ENCODE measurements around the gene IVL. TPM values are rescaled to one million over a fixed set of nuclear protein-coding genes. Genes with fewer than 3 reads are reported as not detected.

The IVL gene
- total RNA-seq, 1 experiment from 2014 or later: not detected

GRCh38 chr1:152880907-152881306, 27.4 kb upstream of the IVL start:
- no peaks in the 10 kb centered on the region for H3K36me3 ChIP-seq (replicated peaks; ENCODE audit: control insufficient read depth, insufficient read depth, low read length)
- H3K27me3 ChIP-seq (ENCODE audit: control insufficient read depth, insufficient read depth, low read length): no peaks in the 10 kb centered on the region
- no peak overlapping the region for H3K4me3 ChIP-seq (ENCODE audit: insufficient read depth, low read depth, low read length)
- DNase-seq: no peak

- no peak for DNase-seq
- H3K4me3 ChIP-seq (ENCODE audit: insufficient read depth, low read depth, low read length): no peak overlapping the region
- H3K36me3 ChIP-seq (replicated peaks; ENCODE audit: control insufficient read depth, insufficient read depth, low read length): no peaks in the 10 kb centered on the region
- H3K27me3 ChIP-seq (ENCODE audit: control insufficient read depth, insufficient read depth, low read length): no peaks in the 10 kb centered on the region
Measured at GRCh38 chr1:152884085-152884484, 24.3 kb upstream of the IVL start.

DNA sequence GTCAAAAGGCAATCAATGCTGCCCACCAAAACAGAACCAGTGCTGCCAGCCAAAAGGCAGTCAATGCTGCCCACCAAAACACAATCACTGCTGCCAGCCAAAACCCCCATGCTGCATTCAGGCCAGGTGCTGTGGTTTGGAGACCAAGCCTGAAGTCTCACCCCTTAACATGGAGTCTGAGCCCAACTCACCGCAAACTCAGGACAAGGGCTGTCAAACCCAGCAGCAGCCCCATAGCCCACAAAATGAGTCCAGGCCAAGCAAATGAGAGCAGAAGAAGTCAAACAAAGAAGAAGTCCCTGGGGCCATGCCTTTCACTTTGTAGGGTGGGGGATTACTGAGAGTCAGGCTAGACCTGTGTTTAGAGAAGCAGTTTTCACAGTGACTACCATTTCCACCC, 23.8 kb upstream of the IVL start:
- H3K36me3 ChIP-seq (replicated peaks; ENCODE audit: control insufficient read depth, insufficient read depth, low read length): no peaks in the 10 kb centered on the region
- DNase-seq: no peak
- no peak overlapping the region for H3K4me3 ChIP-seq (ENCODE audit: insufficient read depth, low read depth, low read length)
- no peaks in the 10 kb centered on the region for H3K27me3 ChIP-seq (ENCODE audit: control insufficient read depth, insufficient read depth, low read length)

DNA sequence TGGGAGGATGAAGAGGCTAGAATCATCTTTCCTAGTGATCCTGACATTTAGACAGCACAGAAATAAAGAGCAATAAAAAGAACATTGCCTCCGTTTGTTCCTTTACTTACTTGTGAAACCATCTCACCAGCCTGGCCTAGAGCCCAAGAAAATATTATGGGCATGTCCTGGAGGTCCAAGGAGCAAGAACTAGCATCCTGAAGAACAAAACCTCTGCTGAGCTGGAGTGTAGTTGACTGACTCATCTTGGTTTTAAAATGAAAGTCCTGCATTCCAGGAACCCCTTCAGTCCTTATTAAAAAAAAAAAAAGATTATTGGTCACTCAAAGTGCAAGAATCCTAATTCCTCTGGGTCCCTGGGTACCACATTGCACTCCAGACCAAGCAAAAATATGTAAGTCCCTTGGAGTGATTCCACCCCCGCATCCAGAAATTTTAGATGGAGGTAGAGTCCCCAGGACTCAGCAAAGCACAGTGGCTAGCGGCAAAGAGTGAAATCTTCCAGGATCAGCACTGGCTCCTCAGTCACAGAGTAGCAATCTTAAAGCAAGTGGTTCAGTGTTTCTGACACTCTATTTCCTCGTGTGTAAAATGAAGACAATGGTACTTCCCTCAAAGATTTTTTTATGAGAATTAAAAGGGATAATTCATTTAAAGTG, 23.3 kb upstream of the IVL start:
- no peaks in the 10 kb centered on the region for H3K36me3 ChIP-seq (replicated peaks; ENCODE audit: control insufficient read depth, insufficient read depth, low read length)
- no peak for DNase-seq

GRCh38 chr1:152886085-152886484, 22.3 kb upstream of the IVL start:
- DNase-seq: no peak
- Histone ChIP-seq H3K4me3 (ENCODE audit: insufficient read depth, low read depth, low read length) (no peak overlapping the region), H3K27me3 (ENCODE audit: control insufficient read depth, insufficient read depth, low read length) (no peaks in the 10 kb centered on the region), H3K36me3 (replicated peaks; ENCODE audit: control insufficient read depth, insufficient read depth, low read length) (no peaks in the 10 kb centered on the region)

More for the DNA sequence above, 23.3 kb upstream of the IVL start:
- Histone ChIP-seq H3K4me3 (ENCODE audit: insufficient read depth, low read depth, low read length) (no peak overlapping the region), H3K27me3 (ENCODE audit: control insufficient read depth, insufficient read depth, low read length) (no peaks in the 10 kb centered on the region)

- Histone ChIP-seq H3K36me3 (replicated peaks; ENCODE audit: control insufficient read depth, insufficient read depth, low read length) (no peaks in the 10 kb centered on the region), H3K27me3 (ENCODE audit: control insufficient read depth, insufficient read depth, low read length) (no peaks in the 10 kb centered on the region), H3K4me3 (ENCODE audit: insufficient read depth, low read depth, low read length) (no peak overlapping the region)
- DNase-seq: no peak
Measured at GRCh38 chr1:152886758-152887409, 21.5 kb upstream of the IVL start.

DNA sequence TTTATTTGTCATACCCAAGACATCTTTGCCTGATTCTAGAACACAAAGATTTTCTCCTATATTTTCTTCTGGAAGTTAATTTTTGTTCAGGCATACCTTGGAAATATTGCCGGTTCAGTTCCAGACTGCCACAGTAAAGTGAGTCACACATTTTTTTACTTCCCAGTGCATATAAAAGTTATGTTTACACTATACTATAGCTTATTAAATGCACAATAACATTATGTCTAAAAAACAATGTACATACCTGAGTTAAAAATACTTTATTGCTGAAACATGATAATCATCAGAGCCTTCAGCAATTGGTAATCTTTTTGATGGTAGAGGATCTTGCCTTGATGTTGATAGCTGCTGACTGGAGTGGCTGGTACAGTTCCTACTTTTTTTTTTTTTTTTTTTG, 20.2 kb upstream of the IVL start:
- Histone ChIP-seq H3K4me3 (ENCODE audit: insufficient read depth, low read depth, low read length) (no peak overlapping the region), H3K36me3 (replicated peaks; ENCODE audit: control insufficient read depth, insufficient read depth, low read length) (no peaks in the 10 kb centered on the region), H3K27me3 (ENCODE audit: control insufficient read depth, insufficient read depth, low read length) (no peaks in the 10 kb centered on the region)
- no peak for DNase-seq

GRCh38 chr1:152899027-152899426, 9.3 kb upstream of the IVL start:
- no peaks in the 10 kb centered on the region for H3K27me3 ChIP-seq (ENCODE audit: control insufficient read depth, insufficient read depth, low read length)

GRCh38 chr1:152899883-152900282, 8.5 kb upstream of the IVL start:
- no peaks in the 10 kb centered on the region for H3K27me3 ChIP-seq (ENCODE audit: control insufficient read depth, insufficient read depth, low read length)
- H3K36me3 ChIP-seq (replicated peaks; ENCODE audit: control insufficient read depth, insufficient read depth, low read length): no peaks in the 10 kb centered on the region
- no peak overlapping the region for H3K4me3 ChIP-seq (ENCODE audit: insufficient read depth, low read depth, low read length)
- DNase-seq: no peak

More at GRCh38 chr1:152899027-152899426, 9.3 kb upstream of the IVL start:
- no peak overlapping the region for H3K4me3 ChIP-seq (ENCODE audit: insufficient read depth, low read depth, low read length)
- DNase-seq: no peak
- no peaks in the 10 kb centered on the region for H3K36me3 ChIP-seq (replicated peaks; ENCODE audit: control insufficient read depth, insufficient read depth, low read length)

- Histone ChIP-seq H3K36me3 (replicated peaks; ENCODE audit: control insufficient read depth, insufficient read depth, low read length) (no peaks in the 10 kb centered on the region), H3K27me3 (ENCODE audit: control insufficient read depth, insufficient read depth, low read length) (no peaks in the 10 kb centered on the region), H3K4me3 (ENCODE audit: insufficient read depth, low read depth, low read length) (no peak overlapping the region)
- no peak for DNase-seq
Measured at GRCh38 chr1:152901631-152902030, 6.7 kb upstream of the IVL start.

- no peak overlapping the region for H3K4me3 ChIP-seq (ENCODE audit: insufficient read depth, low read depth, low read length)
- no peaks in the 10 kb centered on the region for H3K27me3 ChIP-seq (ENCODE audit: control insufficient read depth, insufficient read depth, low read length)
- DNase-seq: no peak
- no peaks in the 10 kb centered on the region for H3K36me3 ChIP-seq (replicated peaks; ENCODE audit: control insufficient read depth, insufficient read depth, low read length)
Measured at GRCh38 chr1:152902636-152903035, 5.7 kb upstream of the IVL start.

- DNase-seq: no peak
- no peak overlapping the region for H3K4me3 ChIP-seq (ENCODE audit: insufficient read depth, low read depth, low read length)
Measured at GRCh38 chr1:152904688-152905440, 3.5 kb upstream of the IVL start.

GRCh38 chr1:152906023-152906565, 2.3 kb upstream of the IVL start:
- no peaks in the 10 kb centered on the region for H3K27me3 ChIP-seq (ENCODE audit: control insufficient read depth, insufficient read depth, low read length)
- H3K4me3 ChIP-seq (ENCODE audit: insufficient read depth, low read depth, low read length): no peak overlapping the region
- DNase-seq: no peak
- no peaks in the 10 kb centered on the region for H3K36me3 ChIP-seq (replicated peaks; ENCODE audit: control insufficient read depth, insufficient read depth, low read length)

More at GRCh38 chr1:152904688-152905440, 3.5 kb upstream of the IVL start:
- Histone ChIP-seq H3K27me3 (ENCODE audit: control insufficient read depth, insufficient read depth, low read length) (no peaks in the 10 kb centered on the region), H3K36me3 (replicated peaks; ENCODE audit: control insufficient read depth, insufficient read depth, low read length) (no peaks in the 10 kb centered on the region)

DNA sequence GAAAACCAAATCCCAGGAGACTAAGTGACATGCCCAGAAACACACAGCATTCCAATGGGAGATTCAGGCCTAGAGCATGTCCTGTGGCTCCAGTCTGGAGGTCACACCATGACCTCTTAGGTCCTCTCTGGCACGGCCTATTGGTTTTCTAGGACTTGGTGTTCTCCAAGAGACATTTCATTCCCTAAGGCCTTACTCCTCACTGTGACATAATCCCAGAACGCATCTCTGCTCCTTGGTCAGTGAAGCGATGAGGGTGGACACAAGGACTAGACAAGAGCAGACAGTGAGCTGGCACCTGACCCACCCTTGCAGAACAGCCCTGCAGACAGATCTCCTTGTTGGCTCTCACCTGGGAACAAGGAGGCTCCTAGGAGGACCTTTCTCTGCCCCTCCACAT, 860 bp downstream of the IVL start:
- Histone ChIP-seq H3K36me3 (replicated peaks; ENCODE audit: control insufficient read depth, insufficient read depth, low read length) (no peaks in the 10 kb centered on the region), H3K4me3 (ENCODE audit: insufficient read depth, low read depth, low read length) (no peak overlapping the region), H3K27me3 (ENCODE audit: control insufficient read depth, insufficient read depth, low read length) (no peaks in the 10 kb centered on the region)
- no peak for DNase-seq

- H3K36me3 ChIP-seq (replicated peaks; ENCODE audit: control insufficient read depth, insufficient read depth, low read length): no peaks in the 10 kb centered on the region
- no peak for DNase-seq
- H3K27me3 ChIP-seq (ENCODE audit: control insufficient read depth, insufficient read depth, low read length): no peaks in the 10 kb centered on the region
- H3K4me3 ChIP-seq (ENCODE audit: insufficient read depth, low read depth, low read length): no peak overlapping the region
Measured at GRCh38 chr1:152912471-152912870, 4.1 kb downstream of the IVL start.
